ENCODE measurements around the gene IMP3. TPM values are rescaled to one million over a fixed set of nuclear protein-coding genes. Genes with fewer than 3 reads are reported as not detected.

The IMP3 gene
- total and polyA plus RNA-seq, 9 of the 15 experiments (the other 6 are each of a cell fraction or from before 2014, with no cell fraction given) = 14.5 to 160 (median 74.4) TPM

GRCh38 chr15:75650908-75651809 lies 11.1 kb upstream of the IMP3 start (continued):
- TF ChIP-seq JUND (IDR thresholded peaks at IDR 0.05; ENCODE audit: borderline replicate concordance, low read depth, low read length) = peak; percentile 99
- peak; percentile 97; the same call in 2 of the 3 replicates for TF ChIP-seq JUND (tag; IDR thresholded peaks at IDR 0.05; ENCODE audit: borderline replicate concordance, low read depth, low read length)
- TF ChIP-seq ID3 (CRISPR knock-in tag; IDR thresholded peaks at IDR 0.05) = no peak
- TF ChIP-seq ID3 (tag; IDR thresholded peaks at IDR 0.05) = peak; percentile 82
- peak; percentile 53; the same call in 1 of the 2 replicates for TF ChIP-seq SMARCA5 (IDR thresholded peaks at IDR 0.05)
- TF ChIP-seq ATF3 (IDR thresholded peaks at IDR 0.05) = peak; percentile 98
- peak; percentile 85 for TF ChIP-seq ATF3 (CRISPR knock-in tag; conservative IDR thresholded peaks at IDR 0.05)
- no peak for TF ChIP-seq C11orf30 (IDR thresholded peaks at IDR 0.05; ENCODE audit: low read depth)
- TF ChIP-seq ZNF766 (CRISPR knock-in tag; conservative IDR thresholded peaks at IDR 0.05) = 0 out of 2 replicates have a peak, but pooled peaks have one; percentile 42
- TF ChIP-seq PRDM10 (IDR thresholded peaks at IDR 0.05; ENCODE audit: partially characterized antibody) = peak; percentile 43
- peak; percentile 84; the same call in 1 of the 2 replicates for TF ChIP-seq ESRRA (IDR thresholded peaks at IDR 0.05; ENCODE audit: borderline replicate concordance, low read depth)
- no peak for TF ChIP-seq CREB1 (IDR thresholded peaks at IDR 0.05)
- peak; percentile 44; the same call in 1 of the 2 replicates for TF ChIP-seq CREB1 (CRISPR knock-in tag; IDR thresholded peaks at IDR 0.05)
- peak; percentile 15 for TF ChIP-seq PHF20 (IDR thresholded peaks at IDR 0.05; ENCODE audit: partially characterized antibody)
- peak; percentile 92 for TF ChIP-seq ZBTB7A (IDR thresholded peaks at IDR 0.05; ENCODE audit: borderline replicate concordance, control insufficient read depth, low read depth, low read length)
- peak; percentile 64 to 88; a peak in 3 of 4 replicates for TF ChIP-seq MAZ (CRISPR knock-in tag; conservative IDR thresholded peaks at IDR 0.05 in 1 of 2, IDR thresholded peaks at IDR 0.05 in 1 of 2)
- TF ChIP-seq RBM14 (IDR thresholded peaks at IDR 0.05; ENCODE audit: borderline replicate concordance, insufficient read depth, low read depth, low read length) = no peak
- peak; percentile 96 for TF ChIP-seq DPF2 (IDR thresholded peaks at IDR 0.05)
- TF ChIP-seq TFE3 (CRISPR knock-in tag; IDR thresholded peaks at IDR 0.05) = no peak
- peak; percentile 43; the same call in 1 of the 2 replicates for TF ChIP-seq HDAC2 (IDR thresholded peaks at IDR 0.05)
- no peak for TF ChIP-seq POLR2AphosphoS2 (IDR thresholded peaks at IDR 0.05; ENCODE audit: low read length)
- peak; percentile 70; the same call in 1 of the 2 replicates for TF ChIP-seq CREM (IDR thresholded peaks at IDR 0.05; ENCODE audit: low read depth)
